LNCAP (cell line): ENCODE results near the gene FAM89A.

Experiments used
- CTCF ChIP-seq: fragments of 450-650 bp; IDR thresholded peaks from 2 replicates; pipeline ENCODE4 v1.5.1; 2017; ENCODE audit warnings: mild to moderate bottlenecking

Gene FAM89A

GRCh38 chr1:231021540-231022031 is 18.5 kb downstream of the FAM89A start:
- TF ChIP-seq CTCF = no peak

GRCh38 chr1:231020816-231021215 is 19.2 kb downstream of the FAM89A start:
- TF ChIP-seq CTCF = no peak

GRCh38 chr1:231020139-231020601 is 19.9 kb downstream of the FAM89A start:
- TF ChIP-seq CTCF = no peak

- no peak for TF ChIP-seq CTCF
These were observed 20.3 kb downstream of the FAM89A start for GRCh38 chr1:231019711-231020110.

- TF ChIP-seq CTCF = no peak
These were observed 23.1 kb downstream of the FAM89A start for GRCh38 chr1:231016966-231017365.

GRCh38 chr1:231016234-231016633 is 23.8 kb downstream of the FAM89A start:
- TF ChIP-seq CTCF = no peak

GRCh38 chr1:231013391-231014015 is 26.6 kb downstream of the FAM89A start:
- TF ChIP-seq CTCF = no peak

GRCh38 chr1:231011963-231012362 is 28.1 kb downstream of the FAM89A start:
- TF ChIP-seq CTCF = no peak
